GM21515 (cell line): ENCODE data around the gene LAMTOR4.
"Not testable (repeated sequence)": the region's sequence is repeated elsewhere in the genome, so short reads cannot be mapped to it uniquely, and the experiment has no call there.

Source experiments
- ATAC-seq: cut with Tn5 transposase; IDR thresholded peaks from one replicate; pipeline ENCODE4 v1.9.1; 2021; ENCODE audit not compliant: unreplicated experiment

LAMTOR4 gene

DNA sequence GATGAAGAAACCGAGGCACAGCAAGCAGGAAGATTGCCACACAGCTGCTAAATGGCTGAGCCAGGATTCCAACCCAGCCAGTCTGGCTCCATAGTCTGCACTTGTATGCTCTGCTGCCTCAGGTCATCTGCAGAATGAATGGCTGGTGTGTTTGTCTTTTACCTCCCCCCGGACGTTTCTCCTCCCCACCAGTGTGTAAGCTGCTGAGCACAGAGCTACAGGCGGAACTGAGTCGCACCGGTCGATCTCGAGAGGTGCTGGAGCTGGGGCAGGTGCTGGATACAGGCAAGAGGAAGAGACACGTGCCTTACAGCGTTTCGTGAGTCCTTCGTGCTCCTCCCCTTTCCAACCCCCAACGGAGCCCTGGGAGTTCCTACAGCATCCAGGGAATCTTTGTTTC is 26.7 kb upstream of the LAMTOR4 start:
- ATAC-seq, result no peak

DNA sequence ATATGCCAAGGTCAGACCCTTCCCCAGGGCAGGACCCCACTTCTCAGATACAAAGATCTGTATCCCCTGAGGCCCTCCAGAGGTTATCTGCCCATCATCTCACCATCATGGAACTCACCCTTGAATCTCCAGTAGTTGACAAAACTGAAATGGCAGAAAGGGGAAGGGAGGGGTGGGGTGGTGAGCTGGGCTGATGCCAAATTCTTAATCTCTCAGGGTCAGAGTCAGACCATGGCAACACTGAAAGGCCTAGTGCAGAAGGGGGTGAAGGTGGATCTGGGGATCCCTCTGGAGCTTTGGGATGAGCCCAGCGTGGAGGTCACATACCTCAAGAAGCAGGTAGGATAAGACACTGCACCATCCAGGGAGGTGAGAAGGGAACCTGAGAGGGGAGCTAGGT is 26.1 kb upstream of the LAMTOR4 start:
- no peak for ATAC-seq

DNA sequence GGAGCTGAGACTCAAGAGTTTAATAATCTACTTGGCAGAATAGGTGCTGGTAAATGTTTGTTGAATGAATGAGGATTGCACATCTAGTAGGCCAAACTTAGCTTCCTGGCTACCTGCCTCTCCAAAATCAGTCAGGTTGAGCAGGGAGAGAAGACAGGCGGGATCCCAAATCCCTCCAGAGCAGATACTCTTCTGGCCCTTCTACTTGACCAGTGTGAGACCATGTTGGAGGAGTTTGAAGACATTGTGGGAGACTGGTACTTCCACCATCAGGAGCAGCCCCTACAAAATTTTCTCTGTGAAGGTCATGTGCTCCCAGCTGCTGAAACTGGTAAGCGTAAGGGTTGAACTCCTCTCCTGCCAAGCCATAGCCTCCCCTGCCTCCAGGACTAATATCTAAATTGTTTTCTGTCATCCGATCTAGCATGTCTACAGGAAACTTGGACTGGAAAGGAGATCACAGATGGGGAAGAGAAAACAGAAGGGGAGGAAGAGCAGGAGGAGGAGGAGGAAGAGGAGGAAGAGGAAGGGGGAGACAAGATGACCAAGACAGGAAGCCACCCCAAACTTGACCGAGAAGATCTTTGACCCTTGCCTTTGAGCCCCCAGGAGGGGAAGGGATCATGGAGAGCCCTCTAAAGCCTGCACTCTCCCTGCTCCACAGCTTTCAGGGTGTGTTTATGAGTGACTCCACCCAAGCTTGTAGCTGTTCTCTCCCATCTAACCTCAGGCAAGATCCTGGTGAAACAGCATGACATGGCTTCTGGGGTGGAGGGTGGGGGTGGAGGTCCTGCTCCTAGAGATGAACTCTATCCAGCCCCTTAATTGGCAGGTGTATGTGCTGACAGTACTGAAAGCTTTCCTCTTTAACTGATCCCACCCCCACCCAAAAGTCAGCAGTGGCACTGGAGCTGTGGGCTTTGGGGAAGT is 24.2 kb upstream of the LAMTOR4 start:
- no peak for ATAC-seq

DNA sequence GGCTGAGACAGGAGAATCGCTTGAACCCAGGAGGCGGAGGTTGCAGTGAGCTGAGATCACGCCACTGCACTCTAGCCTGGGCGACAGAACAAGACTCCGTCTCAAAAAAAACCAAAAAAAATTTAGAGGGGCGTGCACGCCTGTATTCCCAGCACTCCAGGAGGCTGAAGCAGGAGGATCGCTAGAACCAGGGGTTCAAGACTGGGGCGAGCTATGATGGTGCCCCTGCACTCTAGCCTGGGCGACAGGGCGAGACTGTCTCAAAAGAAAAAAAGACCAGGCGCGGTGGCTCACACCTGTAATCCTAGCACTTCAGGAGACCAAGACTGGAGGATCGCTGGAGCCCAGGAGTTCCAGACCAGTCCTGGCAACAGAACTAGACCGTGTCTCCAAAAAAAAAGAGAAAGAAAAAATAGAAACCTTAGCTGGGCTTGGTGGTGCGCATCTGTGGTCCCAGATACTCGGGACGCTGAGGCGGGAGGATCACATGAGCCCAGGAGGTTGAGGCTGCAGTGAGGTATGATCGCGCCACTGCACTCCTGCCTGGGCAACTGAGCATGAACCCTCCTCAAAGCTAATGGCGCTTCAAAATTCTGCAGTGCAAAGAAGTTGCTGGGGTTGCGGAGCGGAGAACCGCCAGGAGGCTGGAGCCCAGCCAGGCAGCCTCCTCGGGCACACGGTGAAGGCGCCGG is 22.3 kb upstream of the LAMTOR4 start:
- ATAC-seq, result peak; percentile 26

DNA sequence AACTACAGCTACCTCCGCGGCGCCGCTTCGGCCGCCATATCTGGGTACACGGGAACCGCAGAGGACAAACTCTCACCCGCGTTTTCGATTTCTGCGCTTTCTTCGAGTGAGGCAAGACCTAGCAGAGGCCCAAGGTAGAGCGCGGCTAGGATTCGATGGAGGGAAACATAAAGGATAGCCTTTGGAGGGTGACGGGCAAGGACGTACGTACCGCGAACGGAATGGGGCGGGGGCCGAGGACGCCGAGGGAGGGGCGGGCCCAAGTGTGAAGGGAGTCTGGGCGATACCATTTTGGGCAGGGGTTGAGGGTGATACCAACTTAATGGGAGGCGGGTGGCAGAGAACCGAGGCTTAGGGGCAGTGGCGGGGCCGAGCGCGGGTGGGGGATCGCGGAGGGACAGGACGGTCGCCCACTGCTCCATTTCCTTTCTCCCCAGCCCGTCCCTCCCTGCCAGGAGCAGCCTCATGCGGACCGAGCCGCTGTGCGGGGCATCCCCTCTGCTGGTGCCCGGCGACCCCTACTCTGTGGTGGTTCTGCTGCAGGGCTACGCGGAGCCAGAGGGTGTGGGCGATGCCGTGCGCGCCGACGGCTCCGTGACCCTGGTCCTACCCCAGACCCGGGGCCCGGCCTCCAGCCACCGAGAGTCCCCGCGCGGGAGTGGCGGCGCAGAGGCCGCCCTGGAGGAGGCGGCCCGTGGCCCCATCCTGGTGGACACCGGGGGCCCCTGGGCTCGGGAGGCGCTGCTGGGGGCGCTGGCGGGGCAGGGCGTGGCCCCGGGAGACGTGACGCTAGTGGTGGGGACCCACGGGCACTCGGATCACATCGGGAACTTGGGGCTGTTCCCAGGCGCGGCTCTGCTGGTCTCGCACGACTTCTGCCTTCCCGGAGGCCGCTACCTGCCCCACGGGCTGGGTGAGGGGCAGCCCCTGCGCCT is 21.5 kb upstream of the LAMTOR4 start, which contains the start of gene MBLAC1:
Gene MBLAC1, plus strand, starts transcription at position 37 of the 935 bp plus-strand sequence. Its CDS starts 429 bp downstream, at position 466.
- ATAC-seq, result peak; percentile 58

GRCh38 chr7:100127866-100128636 is 20.7 kb upstream of the LAMTOR4 start:
- ATAC-seq, result peak; percentile 1

GRCh38 chr7:100128637-100128963 is 20.1 kb upstream of the LAMTOR4 start:
- no peak for ATAC-seq

DNA sequence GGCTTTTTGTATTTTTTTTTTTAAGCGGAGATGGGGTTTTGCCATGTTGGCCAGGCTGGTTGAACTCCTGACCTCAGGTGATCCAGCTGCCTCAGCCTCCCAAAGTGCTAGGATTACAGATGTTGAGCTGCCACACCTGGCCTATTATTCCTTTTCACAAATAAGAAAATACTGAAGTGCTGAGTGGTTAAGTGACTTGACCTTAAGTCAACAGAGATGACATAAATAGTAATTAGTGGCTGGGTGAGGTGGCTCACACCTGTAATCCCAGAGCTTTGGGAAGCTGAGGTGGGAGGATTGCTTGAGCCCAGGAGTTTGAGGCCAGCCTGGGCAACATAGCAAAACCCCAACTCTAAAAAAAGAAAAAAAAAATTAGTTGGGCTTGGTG is 18.5 kb upstream of the LAMTOR4 start:
- ATAC-seq, result not testable (repeated sequence)

GRCh38 chr7:100130608-100131453 is 17.9 kb upstream of the LAMTOR4 start:
- ATAC-seq, result no peak

GRCh38 chr7:100132126-100132525 is 16.6 kb upstream of the LAMTOR4 start:
- ATAC-seq, result no peak

DNA sequence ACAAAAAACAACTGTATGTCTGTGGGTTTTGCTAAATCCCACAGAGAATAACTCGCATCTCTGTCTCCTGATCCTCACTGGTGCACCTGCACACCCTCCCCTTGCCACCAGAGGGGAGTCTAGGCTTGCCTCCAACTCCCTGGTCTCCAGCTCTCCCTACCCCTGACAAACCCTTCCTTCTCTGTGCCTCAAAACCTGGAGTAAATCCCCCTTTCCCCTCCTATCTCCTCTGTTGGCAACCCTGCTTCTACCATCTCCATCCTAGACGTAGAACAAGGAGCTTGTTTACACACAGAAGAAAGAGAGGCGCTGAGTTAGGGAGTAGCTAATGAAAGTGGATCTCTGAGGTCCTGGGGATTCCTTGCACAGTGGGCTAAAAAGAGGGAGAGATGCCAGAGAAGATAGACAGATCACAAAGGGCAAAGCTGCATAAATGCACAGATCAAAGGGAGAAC is 16.0 kb upstream of the LAMTOR4 start:
- peak; percentile 51 for ATAC-seq

- no peak for ATAC-seq
These were observed 10.6 kb upstream of the LAMTOR4 start for GRCh38 chr7:100137851-100138760.

DNA sequence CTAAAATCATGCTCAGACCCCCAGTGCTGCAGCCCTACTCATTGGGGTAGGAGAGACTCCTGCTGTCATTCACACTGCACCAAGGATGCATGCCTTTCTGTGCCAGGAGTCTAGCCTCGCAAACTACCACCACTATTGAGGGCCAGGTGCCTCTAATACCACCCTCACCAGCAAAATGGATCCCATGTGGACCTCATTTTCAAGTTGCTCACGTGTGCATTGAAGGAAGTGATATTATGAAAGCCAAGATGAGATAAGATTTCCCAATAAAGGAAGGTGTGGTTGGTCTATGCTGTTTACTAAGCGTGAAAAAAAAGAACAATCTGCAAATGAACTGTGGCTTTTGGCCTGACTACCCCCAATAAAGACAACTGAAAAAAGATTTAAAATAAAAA is 7.2 kb upstream of the LAMTOR4 start:
- ATAC-seq, result no peak

DNA sequence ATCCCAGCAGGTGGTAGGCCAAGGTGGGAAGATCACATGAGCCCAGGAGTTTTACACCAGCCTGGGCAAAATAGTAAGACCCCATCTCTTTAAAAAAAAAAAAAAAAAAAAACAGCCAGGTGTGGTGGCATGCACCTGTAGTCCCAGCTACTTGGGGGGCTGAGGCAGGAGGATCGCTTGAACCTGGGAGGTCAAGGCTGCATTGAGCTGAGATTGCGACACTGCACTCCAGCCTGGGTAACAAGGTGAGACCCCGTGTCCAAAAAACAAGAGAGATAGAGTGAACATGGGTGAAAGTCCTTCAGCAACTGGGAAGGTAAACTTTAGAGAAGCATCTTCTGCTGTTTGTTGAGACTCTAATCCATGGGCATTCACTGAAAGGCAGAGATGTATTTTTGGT is 6.3 kb upstream of the LAMTOR4 start:
- no peak for ATAC-seq

- ATAC-seq, result not testable (repeated sequence)
These were observed 2.4 kb upstream of the LAMTOR4 start for GRCh38 chr7:100146350-100146749.

- no peak for ATAC-seq
These were observed 1.4 kb upstream of the LAMTOR4 start for GRCh38 chr7:100147278-100147677.

DNA sequence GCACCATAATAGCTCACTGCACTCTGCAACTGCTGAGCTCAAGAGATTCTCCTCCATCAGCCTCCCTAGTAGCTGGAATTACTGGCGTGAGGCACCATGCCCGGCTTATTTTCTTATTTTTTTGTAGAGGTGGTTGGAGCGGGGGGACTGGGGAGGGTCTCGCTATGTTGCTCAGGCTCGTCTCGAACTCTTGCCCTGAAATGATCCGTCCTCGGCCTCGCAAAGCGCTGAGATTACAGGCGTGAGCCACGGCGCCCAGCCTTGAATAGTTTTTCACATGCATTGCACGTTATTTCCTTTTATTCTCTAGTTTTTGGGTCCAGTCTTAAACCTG is 526 bp upstream of the LAMTOR4 start:
- ATAC-seq, result no peak

GRCh38 chr7:100152404-100152803 is 3.7 kb downstream of the LAMTOR4 start:
- no peak for ATAC-seq
